Measurements from ENCODE around the gene SH3BP5L.

Gene SH3BP5L

GRCh38 chr1:248857201-248857600 is 31.5 kb upstream of the SH3BP5L start:
- peak overlapping the region; percentile 45 for H3K4me3 ChIP-seq (ENCODE audit: low read length)
- TF ChIP-seq CTCF (conservative IDR thresholded peaks at IDR 0.05; ENCODE audit: low read depth, low read length): no peak
- no peak for DNase-seq (ENCODE audit: low read depth)

GRCh38 chr1:248856176-248856575 is 30.5 kb upstream of the SH3BP5L start:
- no peak for TF ChIP-seq CTCF (conservative IDR thresholded peaks at IDR 0.05; ENCODE audit: low read depth, low read length)
- H3K4me3 ChIP-seq (ENCODE audit: low read length): no peak overlapping the region
- DNase-seq (ENCODE audit: low read depth): no peak

- no peak for TF ChIP-seq CTCF (conservative IDR thresholded peaks at IDR 0.05; ENCODE audit: low read depth, low read length)
- H3K4me3 ChIP-seq (ENCODE audit: low read length): no peak overlapping the region
- DNase-seq (ENCODE audit: low read depth): no peak
Observed at GRCh38 chr1:248855580-248855979, 29.9 kb upstream of the SH3BP5L start.

- TF ChIP-seq CTCF (conservative IDR thresholded peaks at IDR 0.05; ENCODE audit: low read depth, low read length): no peak
- no peak for DNase-seq (ENCODE audit: low read depth)
Observed at GRCh38 chr1:248853663-248854375, 28.1 kb upstream of the SH3BP5L start.

GRCh38 chr1:248852481-248853405 is 27.0 kb upstream of the SH3BP5L start:
- no peak overlapping the region for H3K4me3 ChIP-seq (ENCODE audit: low read length)
- no peak for DNase-seq (ENCODE audit: low read depth)
- no peak for TF ChIP-seq CTCF (conservative IDR thresholded peaks at IDR 0.05; ENCODE audit: low read depth, low read length)

More at GRCh38 chr1:248853663-248854375, 28.1 kb upstream of the SH3BP5L start:
- no peak overlapping the region for H3K4me3 ChIP-seq (ENCODE audit: low read length)

GRCh38 chr1:248851390-248851789 is 25.7 kb upstream of the SH3BP5L start:
- no peak for TF ChIP-seq CTCF (conservative IDR thresholded peaks at IDR 0.05; ENCODE audit: low read depth, low read length)
- H3K4me3 ChIP-seq (ENCODE audit: low read length): no peak overlapping the region
- no peak for DNase-seq (ENCODE audit: low read depth)
